Activated T-cell treated with anti-CD3 and anti-CD28 coated beads, Interleukin-2, amount 50 U/mL, for 72 hours (primary cell): ENCODE results near the gene TRAF3. TPM values are rescaled to one million over a fixed set of nuclear protein-coding genes. Genes with fewer than 3 reads are reported as not detected.

Experiments
- ATAC-seq, 2 donors: fragments of 150-1000 bp; cut with Tn5 transposase; replicated peaks in 1 of 2; 2 replicates each; pipeline ENCODE4 v1.10.0; 2021; ENCODE audit warnings: moderate library complexity in 2 of 2, mild to moderate bottlenecking in 1 of 2
- DNase-seq, 2 donors: peaks; one replicate each; pipeline ENCODE4 v3.0.0; 2021 to 2022; ENCODE audit warnings: mixed read lengths in 1 of 2
- H3K27ac Mint-ChIP-seq: one replicate; pipeline ENCODE4 v1.8.0; 2022; ENCODE audit warnings: mild to moderate bottlenecking, moderate library complexity, mixed read lengths
- H3K27me3 Mint-ChIP-seq: one replicate; pipeline ENCODE4 v1.8.0; 2022; ENCODE audit warnings: low read depth, mixed read lengths
- H3K36me3 Mint-ChIP-seq, 2 donors: one replicate each; pipeline ENCODE4 v1.8.0; 2022; ENCODE audit warnings: mixed read lengths in 2 of 2, mild to moderate bottlenecking in 1 of 2; ENCODE audit not compliant: insufficient read depth in 2 of 2
- H3K4me1 Mint-ChIP-seq: one replicate; pipeline ENCODE4 v1.8.0; 2022; ENCODE audit warnings: low read depth, mixed read lengths
- H3K4me3 Mint-ChIP-seq, 2 donors: one replicate each; pipeline ENCODE4 v1.8.0; 2022; ENCODE audit warnings: mild to moderate bottlenecking in 2 of 2, mixed read lengths in 2 of 2, moderate library complexity in 2 of 2
- H3K9me3 Mint-ChIP-seq, 2 donors: one replicate each; pipeline ENCODE4 v1.8.0; 2022; ENCODE audit warnings: mixed read lengths in 2 of 2
- total RNA-seq, 2 donors: library from RNA; stranded (reverse); gene quantifications; one replicate each; pipeline ENCODE4 v1.2.3, GENCODE V29; 2022

Gene TRAF3
- total RNA-seq = 100 to 1,000 TPM; 123 to 137 TPM

GRCh38 chr14:102776761-102777710 lies at the start of gene TRAF3:
TSS of gene TRAF3 (plus strand) at chr14:102777449. CDS start at chr14:102870202, 92,753 bp downstream.
- Mint-ChIP-seq H3K9me3 (no peaks in the 10 kb centered on the region), H3K36me3 (peaks cover 18 to 27% of the 10 kb centered on the region in 2 donors), H3K4me3 (peak within 1 kb of the TSS; percentile 89 to 94), H3K27me3 (no peaks in the 10 kb centered on the region), H3K27ac (peak within 1 kb of the TSS; percentile 96), H3K4me1 (peaks cover 71% of the 10 kb centered on the region)
- DNase-seq (peak; percentile 87 to 89), ATAC-seq (peak; percentile 75 to 77)

GRCh38 chr14:102728501-102728900 lies 48.7 kb upstream of the TRAF3 start:
- H3K36me3 Mint-ChIP-seq = peaks cover 10 to 12% of the 10 kb centered on the region in 2 donors
- no peak for ATAC-seq
- DNase-seq = no peak
- H3K9me3 Mint-ChIP-seq = no peaks in the 10 kb centered on the region
- H3K4me3 Mint-ChIP-seq = no peak overlapping the region
- H3K27me3 Mint-ChIP-seq = no peaks in the 10 kb centered on the region
- H3K27ac Mint-ChIP-seq = no peak overlapping the region
- H3K4me1 Mint-ChIP-seq = no peaks in the 10 kb centered on the region

- Mint-ChIP-seq H3K27me3 (no peaks in the 10 kb centered on the region), H3K4me3 (no peak overlapping the region), H3K36me3 (peaks cover 10 to 12% of the 10 kb centered on the region in 2 donors), H3K4me1 (no peaks in the 10 kb centered on the region), H3K9me3 (no peaks in the 10 kb centered on the region), H3K27ac (no peak overlapping the region)
- ATAC-seq = no peak
- DNase-seq = no peak
Measured at GRCh38 chr14:102729268-102729667, 48.0 kb upstream of the TRAF3 start.

GRCh38 chr14:102729825-102730224 lies 47.4 kb upstream of the TRAF3 start:
- DNase-seq = no peak

GRCh38 chr14:102731101-102731870 lies 46.0 kb upstream of the TRAF3 start:
- H3K9me3 Mint-ChIP-seq = no peaks in the 10 kb centered on the region
- H3K36me3 Mint-ChIP-seq = peaks cover 7 to 8% of the 10 kb centered on the region in 2 donors
- DNase-seq (no peak), ATAC-seq (no peak)
- H3K4me1 Mint-ChIP-seq = no peaks in the 10 kb centered on the region
- H3K27ac Mint-ChIP-seq = no peak overlapping the region
- H3K27me3 Mint-ChIP-seq = no peaks in the 10 kb centered on the region
- H3K4me3 Mint-ChIP-seq = no peak overlapping the region

More at GRCh38 chr14:102729825-102730224, 47.4 kb upstream of the TRAF3 start:
- no peaks in the 10 kb centered on the region for H3K9me3 Mint-ChIP-seq
- no peaks in the 10 kb centered on the region for H3K27me3 Mint-ChIP-seq
- H3K4me1 Mint-ChIP-seq = no peaks in the 10 kb centered on the region
- H3K4me3 Mint-ChIP-seq = no peak overlapping the region
- no peak for ATAC-seq
- no peak overlapping the region for H3K27ac Mint-ChIP-seq
- H3K36me3 Mint-ChIP-seq = peaks cover 10 to 12% of the 10 kb centered on the region in 2 donors

- DNase-seq (no peak), ATAC-seq (no peak)
- H3K9me3 Mint-ChIP-seq = no peaks in the 10 kb centered on the region
- peaks cover 3% of the 10 kb centered on the region in 2 donors for H3K36me3 Mint-ChIP-seq
- no peaks in the 10 kb centered on the region for H3K4me1 Mint-ChIP-seq
- no peak overlapping the region for H3K27ac Mint-ChIP-seq
- no peak overlapping the region for H3K4me3 Mint-ChIP-seq
- H3K27me3 Mint-ChIP-seq = no peaks in the 10 kb centered on the region
Measured at GRCh38 chr14:102731871-102732800, 45.1 kb upstream of the TRAF3 start.

GRCh38 chr14:102732924-102733323 lies 44.3 kb upstream of the TRAF3 start:
- Mint-ChIP-seq H3K36me3 (no peaks in the 10 kb centered on the region), H3K27ac (no peak overlapping the region)

GRCh38 chr14:102733326-102733725 lies 43.9 kb upstream of the TRAF3 start:
- H3K4me1 Mint-ChIP-seq = no peaks in the 10 kb centered on the region
- H3K36me3 Mint-ChIP-seq = no peaks in the 10 kb centered on the region

More at GRCh38 chr14:102732924-102733323, 44.3 kb upstream of the TRAF3 start:
- no peak for ATAC-seq
- no peaks in the 10 kb centered on the region for H3K9me3 Mint-ChIP-seq
- H3K27me3 Mint-ChIP-seq = no peaks in the 10 kb centered on the region
- no peak overlapping the region for H3K4me3 Mint-ChIP-seq
- H3K4me1 Mint-ChIP-seq = no peaks in the 10 kb centered on the region
- no peak for DNase-seq

GRCh38 chr14:102734436-102734835 lies 42.8 kb upstream of the TRAF3 start:
- no peak overlapping the region for H3K4me3 Mint-ChIP-seq
- no peak overlapping the region for H3K27ac Mint-ChIP-seq
- DNase-seq (no peak), ATAC-seq (no peak)
- H3K36me3 Mint-ChIP-seq = no peaks in the 10 kb centered on the region
- no peaks in the 10 kb centered on the region for H3K4me1 Mint-ChIP-seq
- H3K9me3 Mint-ChIP-seq = no peaks in the 10 kb centered on the region
- no peaks in the 10 kb centered on the region for H3K27me3 Mint-ChIP-seq

More at GRCh38 chr14:102733326-102733725, 43.9 kb upstream of the TRAF3 start:
- no peaks in the 10 kb centered on the region for H3K27me3 Mint-ChIP-seq
- DNase-seq (no peak), ATAC-seq (no peak)
- no peak overlapping the region for H3K27ac Mint-ChIP-seq
- no peaks in the 10 kb centered on the region for H3K9me3 Mint-ChIP-seq
- H3K4me3 Mint-ChIP-seq = no peak overlapping the region

GRCh38 chr14:102736956-102737355 lies 40.3 kb upstream of the TRAF3 start:
- Mint-ChIP-seq H3K27ac (no peak overlapping the region), H3K27me3 (no peaks in the 10 kb centered on the region)

GRCh38 chr14:102737402-102738372 lies 39.6 kb upstream of the TRAF3 start:
- peaks cover 0 to under 1% of the 10 kb centered on the region in 2 donors for H3K9me3 Mint-ChIP-seq
- no peaks in the 10 kb centered on the region for H3K27me3 Mint-ChIP-seq
- ATAC-seq (no peak), DNase-seq (no peak)
- H3K36me3 Mint-ChIP-seq = peaks cover 1 to 2% of the 10 kb centered on the region in 2 donors
- H3K4me3 Mint-ChIP-seq = no peak overlapping the region
- H3K27ac Mint-ChIP-seq = no peak overlapping the region
- H3K4me1 Mint-ChIP-seq = no peaks in the 10 kb centered on the region

More at GRCh38 chr14:102736956-102737355, 40.3 kb upstream of the TRAF3 start:
- Mint-ChIP-seq H3K36me3 (peaks cover 1% of the 10 kb centered on the region in 2 donors), H3K4me3 (no peak overlapping the region), H3K9me3 (no peaks in the 10 kb centered on the region), H3K4me1 (no peaks in the 10 kb centered on the region)
- DNase-seq (no peak), ATAC-seq (peak; percentile 7 to 25)
